HCT116 (cell line): ENCODE measurements around the gene LIMA1.
"Not testable (repeated sequence)": the region's sequence is repeated elsewhere in the genome, so short reads cannot be mapped to it uniquely, and the experiment has no call there.

Experiments
- EZH2 ChIP-seq: fragments of 200-600 bp; sonication (generic); IDR thresholded peaks from 2 replicates; pipeline ENCODE4 v1.6.1; 2017; ENCODE audit warnings: antibody characterized with exemption, mixed run types
- EZH2phosphoT487 ChIP-seq: fragments of 200-600 bp; IDR thresholded peaks from 2 replicates; pipeline ENCODE4 v1.6.1; 2018; ENCODE audit warnings: antibody characterized with exemption, borderline replicate concordance
- POLR2A ChIP-seq: IDR thresholded peaks from 2 replicates; pipeline ENCODE4 v1.7.0; 2011; ENCODE audit warnings: borderline replicate concordance; ENCODE audit not compliant: insufficient read depth, insufficient read length; ENCODE audit errors: extremely low read depth
- POLR2AphosphoS5 ChIP-seq: IDR thresholded peaks from 2 replicates; pipeline ENCODE4 v1.6.1; 2011; ENCODE audit warnings: mild to moderate bottlenecking, low read depth, low read length, moderate library complexity
- SIN3A ChIP-seq: IDR thresholded peaks from 2 replicates; pipeline ENCODE4 v1.6.1; 2012; ENCODE audit warnings: low read depth
- SRF ChIP-seq: IDR thresholded peaks from 2 replicates; pipeline ENCODE4 v1.6.1; 2012; ENCODE audit warnings: low read depth
- TCF7L2 ChIP-seq: IDR thresholded peaks from 2 replicates; pipeline ENCODE4 v1.7.0; 2011; ENCODE audit warnings: borderline replicate concordance, inconsistent platforms; ENCODE audit not compliant: insufficient read depth, insufficient read length; ENCODE audit errors: extremely low read depth
- YY1 ChIP-seq: IDR thresholded peaks from 2 replicates; pipeline ENCODE4 v1.6.1; 2011; ENCODE audit warnings: low read length, low read depth, moderate library complexity, mild to moderate bottlenecking; ENCODE audit not compliant: insufficient replicate concordance; ENCODE audit errors: extremely low read depth
- TF ChIP-seq, protein P1 (sequence below), 3 experiments: fragments of 200-600 bp in 1 of 3; sonication (generic) in 1 of 3; IDR thresholded peaks in 2 of 3; conservative IDR thresholded peaks in 1 of 3; 2 replicates each; pipeline ENCODE4 v1.5.1; 2012 to 2017; ENCODE audit warnings: low read depth in 2 of 3, low read length in 2 of 3, antibody characterized with exemption in 1 of 3, borderline replicate concordance in 1 of 3, control low read depth in 1 of 3, mild to moderate bottlenecking in 1 of 3, mixed read lengths in 1 of 3, mixed run types in 1 of 3, moderate library complexity in 1 of 3; ENCODE audit not compliant: insufficient read depth in 1 of 3
- TF ChIP-seq, protein P2 (sequence below): IDR thresholded peaks from 2 replicates; pipeline ENCODE4 v1.6.1; 2012; ENCODE audit warnings: low read depth
- TF ChIP-seq, protein P3 (sequence below): IDR thresholded peaks from 2 replicates; pipeline ENCODE4 v1.6.1; 2011; ENCODE audit warnings: mild to moderate bottlenecking, low read length, moderate library complexity; ENCODE audit not compliant: insufficient replicate concordance; ENCODE audit errors: extremely low read depth
- TF ChIP-seq, protein P4 (sequence below): IDR thresholded peaks from 2 replicates; pipeline ENCODE4 v1.6.1; 2012

DNA sequence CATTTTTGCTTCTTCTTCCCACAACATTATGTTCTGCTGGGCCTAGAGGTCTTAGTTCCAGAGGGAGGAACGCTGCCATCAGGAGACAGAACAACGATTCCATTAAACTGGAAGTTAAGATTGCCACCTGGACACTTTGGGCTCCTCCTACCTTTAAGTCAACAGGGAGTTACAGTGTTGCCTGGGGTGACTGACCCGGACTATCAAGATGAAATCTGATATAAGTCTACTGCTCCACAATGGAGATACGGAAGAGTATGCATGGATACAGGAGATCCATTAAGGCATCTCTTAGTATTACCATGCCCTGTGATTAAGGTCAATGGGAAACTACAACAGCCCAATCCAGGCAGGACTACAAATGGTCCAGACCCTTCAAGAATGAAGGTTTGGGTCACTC is 41.5 kb upstream of the LIMA1 start:
- TF ChIP-seq, protein P1, sequence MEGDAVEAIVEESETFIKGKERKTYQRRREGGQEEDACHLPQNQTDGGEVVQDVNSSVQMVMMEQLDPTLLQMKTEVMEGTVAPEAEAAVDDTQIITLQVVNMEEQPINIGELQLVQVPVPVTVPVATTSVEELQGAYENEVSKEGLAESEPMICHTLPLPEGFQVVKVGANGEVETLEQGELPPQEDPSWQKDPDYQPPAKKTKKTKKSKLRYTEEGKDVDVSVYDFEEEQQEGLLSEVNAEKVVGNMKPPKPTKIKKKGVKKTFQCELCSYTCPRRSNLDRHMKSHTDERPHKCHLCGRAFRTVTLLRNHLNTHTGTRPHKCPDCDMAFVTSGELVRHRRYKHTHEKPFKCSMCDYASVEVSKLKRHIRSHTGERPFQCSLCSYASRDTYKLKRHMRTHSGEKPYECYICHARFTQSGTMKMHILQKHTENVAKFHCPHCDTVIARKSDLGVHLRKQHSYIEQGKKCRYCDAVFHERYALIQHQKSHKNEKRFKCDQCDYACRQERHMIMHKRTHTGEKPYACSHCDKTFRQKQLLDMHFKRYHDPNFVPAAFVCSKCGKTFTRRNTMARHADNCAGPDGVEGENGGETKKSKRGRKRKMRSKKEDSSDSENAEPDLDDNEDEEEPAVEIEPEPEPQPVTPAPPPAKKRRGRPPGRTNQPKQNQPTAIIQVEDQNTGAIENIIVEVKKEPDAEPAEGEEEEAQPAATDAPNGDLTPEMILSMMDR (IDR thresholded peaks at IDR 0.05 in 2 of 3, conservative IDR thresholded peaks at IDR 0.05 in 1 of 3; ENCODE audit: borderline replicate concordance in 1 of 3, insufficient read depth in 1 of 3, low read depth in 2 of 3, low read length in 2 of 3) = not testable (repeated sequence)
- TF ChIP-seq, protein P2, sequence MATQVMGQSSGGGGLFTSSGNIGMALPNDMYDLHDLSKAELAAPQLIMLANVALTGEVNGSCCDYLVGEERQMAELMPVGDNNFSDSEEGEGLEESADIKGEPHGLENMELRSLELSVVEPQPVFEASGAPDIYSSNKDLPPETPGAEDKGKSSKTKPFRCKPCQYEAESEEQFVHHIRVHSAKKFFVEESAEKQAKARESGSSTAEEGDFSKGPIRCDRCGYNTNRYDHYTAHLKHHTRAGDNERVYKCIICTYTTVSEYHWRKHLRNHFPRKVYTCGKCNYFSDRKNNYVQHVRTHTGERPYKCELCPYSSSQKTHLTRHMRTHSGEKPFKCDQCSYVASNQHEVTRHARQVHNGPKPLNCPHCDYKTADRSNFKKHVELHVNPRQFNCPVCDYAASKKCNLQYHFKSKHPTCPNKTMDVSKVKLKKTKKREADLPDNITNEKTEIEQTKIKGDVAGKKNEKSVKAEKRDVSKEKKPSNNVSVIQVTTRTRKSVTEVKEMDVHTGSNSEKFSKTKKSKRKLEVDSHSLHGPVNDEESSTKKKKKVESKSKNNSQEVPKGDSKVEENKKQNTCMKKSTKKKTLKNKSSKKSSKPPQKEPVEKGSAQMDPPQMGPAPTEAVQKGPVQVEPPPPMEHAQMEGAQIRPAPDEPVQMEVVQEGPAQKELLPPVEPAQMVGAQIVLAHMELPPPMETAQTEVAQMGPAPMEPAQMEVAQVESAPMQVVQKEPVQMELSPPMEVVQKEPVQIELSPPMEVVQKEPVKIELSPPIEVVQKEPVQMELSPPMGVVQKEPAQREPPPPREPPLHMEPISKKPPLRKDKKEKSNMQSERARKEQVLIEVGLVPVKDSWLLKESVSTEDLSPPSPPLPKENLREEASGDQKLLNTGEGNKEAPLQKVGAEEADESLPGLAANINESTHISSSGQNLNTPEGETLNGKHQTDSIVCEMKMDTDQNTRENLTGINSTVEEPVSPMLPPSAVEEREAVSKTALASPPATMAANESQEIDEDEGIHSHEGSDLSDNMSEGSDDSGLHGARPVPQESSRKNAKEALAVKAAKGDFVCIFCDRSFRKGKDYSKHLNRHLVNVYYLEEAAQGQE = not testable (repeated sequence)
- TF ChIP-seq EZH2phosphoT487, YY1, EZH2, POLR2AphosphoS5, SRF, SIN3A, TCF7L2, POLR2A: not testable (repeated sequence)
- TF ChIP-seq, protein P3, sequence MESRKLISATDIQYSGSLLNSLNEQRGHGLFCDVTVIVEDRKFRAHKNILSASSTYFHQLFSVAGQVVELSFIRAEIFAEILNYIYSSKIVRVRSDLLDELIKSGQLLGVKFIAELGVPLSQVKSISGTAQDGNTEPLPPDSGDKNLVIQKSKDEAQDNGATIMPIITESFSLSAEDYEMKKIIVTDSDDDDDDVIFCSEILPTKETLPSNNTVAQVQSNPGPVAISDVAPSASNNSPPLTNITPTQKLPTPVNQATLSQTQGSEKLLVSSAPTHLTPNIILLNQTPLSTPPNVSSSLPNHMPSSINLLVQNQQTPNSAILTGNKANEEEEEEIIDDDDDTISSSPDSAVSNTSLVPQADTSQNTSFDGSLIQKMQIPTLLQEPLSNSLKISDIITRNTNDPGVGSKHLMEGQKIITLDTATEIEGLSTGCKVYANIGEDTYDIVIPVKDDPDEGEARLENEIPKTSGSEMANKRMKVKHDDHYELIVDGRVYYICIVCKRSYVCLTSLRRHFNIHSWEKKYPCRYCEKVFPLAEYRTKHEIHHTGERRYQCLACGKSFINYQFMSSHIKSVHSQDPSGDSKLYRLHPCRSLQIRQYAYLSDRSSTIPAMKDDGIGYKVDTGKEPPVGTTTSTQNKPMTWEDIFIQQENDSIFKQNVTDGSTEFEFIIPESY = not testable (repeated sequence)
- TF ChIP-seq, protein P4, sequence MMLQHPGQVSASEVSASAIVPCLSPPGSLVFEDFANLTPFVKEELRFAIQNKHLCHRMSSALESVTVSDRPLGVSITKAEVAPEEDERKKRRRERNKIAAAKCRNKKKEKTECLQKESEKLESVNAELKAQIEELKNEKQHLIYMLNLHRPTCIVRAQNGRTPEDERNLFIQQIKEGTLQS = not testable (repeated sequence)
